Panc1 (cell line): Measurements from ENCODE around the gene RNF4. TPM values are rescaled to one million over a fixed set of nuclear protein-coding genes. Genes with fewer than 3 reads are reported as not detected.

ENCODE experiments used
- ATAC-seq: fragments of 200-7000 bp; cut with Tn5 transposase; 2 replicates; pipeline ENCODE4 v1.9.1; 2020; ENCODE audit warnings: mild to moderate bottlenecking, moderate library complexity
- BruUV-seq: library from RNA; stranded (reverse); fragments of 400-500 nt; replicated peaks from 2 replicates; lab custom pipeline; 2021; lab: Mats Ljungman, UMichigan
- CTCF ChIA-PET: fragments of 300-600 bp; sonication (Branson Sonifier 250); formaldehyde crosslinking; loops from one replicate; lab custom pipeline; 2022; ENCODE audit warnings: antibody characterized with exemption; lab: Charles Lee
- POLR2A ChIA-PET: fragments of 300-600 bp; sonication (Branson Sonifier 250); formaldehyde crosslinking; loops from one replicate; lab custom pipeline; 2022; ENCODE audit warnings: antibody characterized with exemption; lab: Charles Lee
- DNase-seq: peaks from one replicate; pipeline ENCODE4 v3.0.0-alpha.2; 2010; ENCODE audit warnings: low read depth, low spot score
- H3K27ac ChIP-seq: 2 replicates; pipeline ENCODE4 v1.5.1; 2011; ENCODE audit warnings: mild to moderate bottlenecking, low read length, inconsistent platforms
- H3K27me3 ChIP-seq: fragments of 200-500 bp; sonication (Bioruptor generic); 2 replicates; pipeline ENCODE4 v1.6.0; 2014; ENCODE audit warnings: low read length, inconsistent platforms; ENCODE audit not compliant: control insufficient read depth, insufficient read depth
- H3K36me3 ChIP-seq: fragments of 200-500 bp; sonication (Bioruptor generic); 2 replicates; pipeline ENCODE4 v1.5.1; 2014; ENCODE audit warnings: inconsistent platforms, mild to moderate bottlenecking, low read length, moderate library complexity; ENCODE audit not compliant: control insufficient read depth, insufficient read depth
- H3K4me1 ChIP-seq: 2 replicates; pipeline ENCODE4 v1.5.1; 2011; ENCODE audit warnings: inconsistent platforms, mild to moderate bottlenecking, low read length, moderate library complexity; ENCODE audit not compliant: control insufficient read depth, insufficient read depth
- H3K4me3 ChIP-seq, 2 experiments: 2 replicates each; pipeline ENCODE4 v1.5.1; 2011 to 2012; ENCODE audit warnings: low read depth in 2 of 2, low read length in 2 of 2, mild to moderate bottlenecking in 2 of 2, inconsistent platforms in 1 of 2, moderate library complexity in 1 of 2
- H3K9me3 ChIP-seq: fragments of 200-500 bp; sonication (Bioruptor generic); 2 replicates; pipeline ENCODE4 v1.5.1; 2014; ENCODE audit warnings: low read depth, mild to moderate bottlenecking, inconsistent platforms, low read length, moderate library complexity; ENCODE audit not compliant: control insufficient read depth, insufficient read depth
- POLR2AphosphoS5 ChIP-seq: IDR thresholded peaks from 2 replicates; pipeline ENCODE4 v1.6.1; 2012; ENCODE audit warnings: mild to moderate bottlenecking, low read depth, low read length, moderate library complexity
- SIN3A ChIP-seq: IDR thresholded peaks from 2 replicates; pipeline ENCODE4 v1.6.1; 2012; ENCODE audit warnings: low read depth, mild to moderate bottlenecking, low read length, moderate library complexity, borderline replicate concordance; ENCODE audit not compliant: insufficient read depth
- TCF7L2 ChIP-seq: IDR thresholded peaks from 2 replicates; pipeline ENCODE4 v1.6.1; 2011; ENCODE audit warnings: mild to moderate bottlenecking, low read depth, low read length, inconsistent platforms
- in situ Hi-C: cut with HindIII; loops from 2 replicates; pipeline ENCODE4 v1.10.0; 2016; ENCODE audit warnings: low sequenced_read_pairs, low pct_unique_long_range_greater_than_20kb
- intact Hi-C: fragments of 100-400 bp; cut with micrococcal nuclease; formaldehyde crosslinking; loops from one replicate; pipeline ENCODE4 v1.10.0; 2022; ENCODE audit not compliant: unreplicated experiment
- total RNA-seq: library from RNA; stranded (reverse); gene quantifications from one replicate; pipeline ENCODE4 v1.2.1, GENCODE V29; 2021; ENCODE audit not compliant: unreplicated experiment
- TF ChIP-seq, protein P1 (sequence below): fragments of 450-650 bp; IDR thresholded peaks from 2 replicates; pipeline ENCODE4 v1.5.1; 2017; ENCODE audit warnings: mild to moderate bottlenecking
- TF ChIP-seq, protein P2 (sequence below), 2 experiments: IDR thresholded peaks; 2 replicates each; pipeline ENCODE4 v1.6.1; 2011 to 2012; ENCODE audit warnings: low read depth in 2 of 2, control low read depth in 1 of 2, low read length in 1 of 2, mild to moderate bottlenecking in 1 of 2, moderate library complexity in 1 of 2; ENCODE audit not compliant: insufficient read depth in 1 of 2

Gene RNF4
- total RNA-seq, 1 experiment from 2014 or later = 55.0 TPM

DNA sequence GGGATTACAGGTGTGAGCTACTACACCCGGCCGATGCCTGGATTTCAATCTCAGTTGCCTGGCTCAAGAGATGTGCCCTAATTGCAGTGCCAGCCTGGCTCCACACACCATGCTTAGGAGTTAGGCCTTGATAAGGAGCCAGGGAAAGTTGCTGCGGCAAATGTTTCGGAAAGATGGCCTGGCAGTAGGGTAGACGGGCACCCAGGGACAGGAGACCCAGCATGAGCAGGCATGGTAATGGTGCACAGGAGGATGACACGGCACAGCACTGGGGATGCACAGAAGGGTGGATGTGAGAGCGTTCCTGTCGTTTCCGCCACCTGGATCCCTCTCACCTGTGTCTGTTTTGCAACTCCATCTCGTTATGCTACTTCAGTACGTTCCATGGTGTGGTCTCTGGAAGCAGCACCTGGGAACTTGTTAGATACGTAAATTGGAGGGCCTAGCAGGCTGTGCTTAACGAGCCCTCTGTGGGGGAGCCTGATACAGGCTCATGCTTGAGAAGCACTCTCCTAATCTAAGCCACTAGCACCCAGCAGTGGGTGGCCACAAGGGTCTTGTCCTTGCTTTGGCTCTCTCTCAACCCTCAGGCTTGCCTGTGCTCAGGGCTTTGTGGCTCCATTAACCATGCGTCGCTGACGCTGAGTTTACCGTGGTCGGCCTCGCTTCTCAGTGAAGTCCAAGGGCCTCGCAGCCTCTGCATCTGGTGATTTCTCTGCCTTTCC, 20.3 kb downstream of the RNF4 start:
- intact Hi-C loops (no loop called here), in situ Hi-C loops (no loop called here)
- Histone ChIP-seq H3K36me3 (no peaks in the 10 kb centered on the region; the same call in 1 of the 2 replicates), H3K27ac (no peak overlapping the region; the same call in 1 of the 2 replicates), H3K4me1 (no peaks in the 10 kb centered on the region; the same call in 1 of the 2 replicates), H3K27me3 (no peaks in the 10 kb centered on the region), H3K4me3 (no peak overlapping the region), H3K9me3 (no peaks in the 10 kb centered on the region)
- BruUV-seq = no TSS peak
- ChIA-PET CTCF (no interaction called here), POLR2A (no interaction called here)
- DNase-seq (no peak), ATAC-seq (no peak)
- TF ChIP-seq SIN3A (no peak), POLR2AphosphoS5 (no peak)
- TF ChIP-seq, protein P1, sequence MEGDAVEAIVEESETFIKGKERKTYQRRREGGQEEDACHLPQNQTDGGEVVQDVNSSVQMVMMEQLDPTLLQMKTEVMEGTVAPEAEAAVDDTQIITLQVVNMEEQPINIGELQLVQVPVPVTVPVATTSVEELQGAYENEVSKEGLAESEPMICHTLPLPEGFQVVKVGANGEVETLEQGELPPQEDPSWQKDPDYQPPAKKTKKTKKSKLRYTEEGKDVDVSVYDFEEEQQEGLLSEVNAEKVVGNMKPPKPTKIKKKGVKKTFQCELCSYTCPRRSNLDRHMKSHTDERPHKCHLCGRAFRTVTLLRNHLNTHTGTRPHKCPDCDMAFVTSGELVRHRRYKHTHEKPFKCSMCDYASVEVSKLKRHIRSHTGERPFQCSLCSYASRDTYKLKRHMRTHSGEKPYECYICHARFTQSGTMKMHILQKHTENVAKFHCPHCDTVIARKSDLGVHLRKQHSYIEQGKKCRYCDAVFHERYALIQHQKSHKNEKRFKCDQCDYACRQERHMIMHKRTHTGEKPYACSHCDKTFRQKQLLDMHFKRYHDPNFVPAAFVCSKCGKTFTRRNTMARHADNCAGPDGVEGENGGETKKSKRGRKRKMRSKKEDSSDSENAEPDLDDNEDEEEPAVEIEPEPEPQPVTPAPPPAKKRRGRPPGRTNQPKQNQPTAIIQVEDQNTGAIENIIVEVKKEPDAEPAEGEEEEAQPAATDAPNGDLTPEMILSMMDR = no peak

DNA sequence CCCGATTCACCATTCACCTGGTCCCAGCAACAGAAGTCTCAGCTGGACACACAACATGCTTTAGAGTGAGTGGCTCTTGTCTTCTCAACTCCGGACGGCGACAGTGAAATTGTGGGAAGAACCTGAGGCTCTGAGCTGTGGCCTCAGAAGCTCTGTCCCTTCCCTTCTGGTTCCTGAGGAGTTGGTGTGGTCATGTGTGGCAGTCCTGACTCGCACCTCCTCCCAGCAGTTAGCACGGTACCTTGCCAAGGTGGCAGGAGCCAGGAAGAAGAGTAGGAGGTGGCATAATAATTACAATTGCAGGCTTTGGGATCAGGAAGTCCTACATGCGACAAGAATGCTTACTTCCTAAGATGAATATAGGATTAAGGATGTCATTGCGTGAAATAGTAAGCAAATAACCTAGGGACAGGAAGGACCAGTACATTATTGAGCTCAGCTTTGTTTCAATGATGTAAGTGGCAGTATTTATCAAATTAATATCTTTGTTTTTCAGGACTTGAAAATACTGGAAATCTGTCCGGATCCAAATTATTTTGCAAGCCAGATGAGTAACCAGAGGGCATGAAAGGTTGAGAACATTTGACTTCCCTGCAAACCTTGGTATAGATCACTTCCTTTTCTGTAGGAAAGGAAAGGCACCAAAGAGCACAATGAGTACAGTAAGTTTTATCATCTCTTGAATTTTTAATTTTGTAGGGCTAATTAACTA, 21.1 kb downstream of the RNF4 start:
- DNase-seq (no peak), ATAC-seq (no peak)
- in situ Hi-C loops = no loop called here
- BruUV-seq = no TSS peak
- TF ChIP-seq POLR2AphosphoS5 (no peak), TCF7L2 (no peak), SIN3A (no peak)
- TF ChIP-seq, protein P1 = no peak
- TF ChIP-seq, protein P2, sequence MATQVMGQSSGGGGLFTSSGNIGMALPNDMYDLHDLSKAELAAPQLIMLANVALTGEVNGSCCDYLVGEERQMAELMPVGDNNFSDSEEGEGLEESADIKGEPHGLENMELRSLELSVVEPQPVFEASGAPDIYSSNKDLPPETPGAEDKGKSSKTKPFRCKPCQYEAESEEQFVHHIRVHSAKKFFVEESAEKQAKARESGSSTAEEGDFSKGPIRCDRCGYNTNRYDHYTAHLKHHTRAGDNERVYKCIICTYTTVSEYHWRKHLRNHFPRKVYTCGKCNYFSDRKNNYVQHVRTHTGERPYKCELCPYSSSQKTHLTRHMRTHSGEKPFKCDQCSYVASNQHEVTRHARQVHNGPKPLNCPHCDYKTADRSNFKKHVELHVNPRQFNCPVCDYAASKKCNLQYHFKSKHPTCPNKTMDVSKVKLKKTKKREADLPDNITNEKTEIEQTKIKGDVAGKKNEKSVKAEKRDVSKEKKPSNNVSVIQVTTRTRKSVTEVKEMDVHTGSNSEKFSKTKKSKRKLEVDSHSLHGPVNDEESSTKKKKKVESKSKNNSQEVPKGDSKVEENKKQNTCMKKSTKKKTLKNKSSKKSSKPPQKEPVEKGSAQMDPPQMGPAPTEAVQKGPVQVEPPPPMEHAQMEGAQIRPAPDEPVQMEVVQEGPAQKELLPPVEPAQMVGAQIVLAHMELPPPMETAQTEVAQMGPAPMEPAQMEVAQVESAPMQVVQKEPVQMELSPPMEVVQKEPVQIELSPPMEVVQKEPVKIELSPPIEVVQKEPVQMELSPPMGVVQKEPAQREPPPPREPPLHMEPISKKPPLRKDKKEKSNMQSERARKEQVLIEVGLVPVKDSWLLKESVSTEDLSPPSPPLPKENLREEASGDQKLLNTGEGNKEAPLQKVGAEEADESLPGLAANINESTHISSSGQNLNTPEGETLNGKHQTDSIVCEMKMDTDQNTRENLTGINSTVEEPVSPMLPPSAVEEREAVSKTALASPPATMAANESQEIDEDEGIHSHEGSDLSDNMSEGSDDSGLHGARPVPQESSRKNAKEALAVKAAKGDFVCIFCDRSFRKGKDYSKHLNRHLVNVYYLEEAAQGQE (IDR thresholded peaks at IDR 0.05; ENCODE audit: insufficient read depth in 1 of 2, low read depth in 2 of 2, low read length in 1 of 2) = no peak
- CTCF ChIA-PET = no interaction called here
- H3K9me3 ChIP-seq = no peaks in the 10 kb centered on the region
- no peaks in the 10 kb centered on the region; the same call in 1 of the 2 replicates for H3K4me1 ChIP-seq
- no peaks in the 10 kb centered on the region for H3K27me3 ChIP-seq
- intact Hi-C loops = no loop called here
- POLR2A ChIA-PET = interaction anchor here (0.5 kb wide), 1 partner anchor 184 kb away, joined by 9 read pairs; no protein-coding TSS in a partner anchor
- H3K4me3 ChIP-seq = no peak overlapping the region
- no peaks in the 10 kb centered on the region; the same call in 1 of the 2 replicates for H3K36me3 ChIP-seq
- peak overlapping the region; percentile 39; the same call in 1 of the 2 replicates for H3K27ac ChIP-seq
